K562 (cell line): ENCODE measurements around the gene LRFN2.

Source experiments
- AFF4 ChIP-seq: sonication (generic); formaldehyde crosslinking; IDR thresholded peaks from 2 replicates; pipeline ENCODE4 v1.8.0; 2023; ENCODE audit warnings: mild to moderate bottlenecking, missing genetic modification reagents
- BRCA1 ChIP-seq, 2 experiments: fragments of 450-650 bp in 1 of 2; sonication (generic) in 1 of 2; formaldehyde crosslinking in 1 of 2; IDR thresholded peaks; 2 replicates each; pipeline versions ENCODE4 v1.5.0 to v1.6.1; 2017 to 2020; ENCODE audit warnings: mild to moderate bottlenecking in 1 of 2, missing genetic modification reagents in 1 of 2
- CTCF ChIP-seq, 3 experiments: IDR thresholded peaks in 2 of 3; conservative IDR thresholded peaks in 1 of 3; 2 replicates each; pipeline ENCODE4 v1.5.1; 2011 to 2012; ENCODE audit warnings: low read length in 3 of 3, mild to moderate bottlenecking in 3 of 3, control low read depth in 2 of 3, improper control_type of control experiment in 1 of 3, inconsistent platforms in 1 of 3, low read depth in 1 of 3, mixed read lengths in 1 of 3, moderate library complexity in 1 of 3; ENCODE audit not compliant: insufficient read depth in 2 of 3
- KDM1A ChIP-seq, 2 experiments: fragments of 450-650 bp; IDR thresholded peaks; 2 replicates each; pipeline ENCODE4 v1.6.1; 2016; ENCODE audit warnings: mild to moderate bottlenecking in 2 of 2
- KLF1 ChIP-seq: fragments of 450-650 bp; IDR thresholded peaks from 2 replicates; pipeline ENCODE4 v1.6.1; 2016; ENCODE audit warnings: missing genetic modification characterization, missing compliant biosample characterization
- NFYB ChIP-seq: IDR thresholded peaks from 2 replicates; pipeline ENCODE4 v1.6.1; 2011; ENCODE audit warnings: mild to moderate bottlenecking, moderate library complexity; ENCODE audit not compliant: insufficient read length; ENCODE audit errors: extremely low read depth
- SMARCB1 ChIP-seq: IDR thresholded peaks from 2 replicates; pipeline ENCODE4 v1.6.1; 2011; ENCODE audit warnings: improper control_type of control experiment, low read depth; ENCODE audit not compliant: insufficient read length
- ZNF347 ChIP-seq: fragments of 450-650 bp; formaldehyde crosslinking; IDR thresholded peaks from 2 replicates; pipeline ENCODE4 v1.4.0; 2020; ENCODE audit warnings: low read depth, mild to moderate bottlenecking, moderate library complexity
- TF ChIP-seq, protein P1 (sequence below), 2 experiments: fragments of 450-650 bp; conservative IDR thresholded peaks; 2 replicates each; pipeline ENCODE4 v1.6.1; 2017; ENCODE audit warnings: mild to moderate bottlenecking in 2 of 2, moderate library complexity in 2 of 2
- TF ChIP-seq, protein P2 (sequence below): sonication (generic); formaldehyde crosslinking; IDR thresholded peaks from 2 replicates; pipeline ENCODE4 v1.8.0; 2022; ENCODE audit warnings: missing genetic modification reagents, mild to moderate bottlenecking, borderline replicate concordance

DNA sequence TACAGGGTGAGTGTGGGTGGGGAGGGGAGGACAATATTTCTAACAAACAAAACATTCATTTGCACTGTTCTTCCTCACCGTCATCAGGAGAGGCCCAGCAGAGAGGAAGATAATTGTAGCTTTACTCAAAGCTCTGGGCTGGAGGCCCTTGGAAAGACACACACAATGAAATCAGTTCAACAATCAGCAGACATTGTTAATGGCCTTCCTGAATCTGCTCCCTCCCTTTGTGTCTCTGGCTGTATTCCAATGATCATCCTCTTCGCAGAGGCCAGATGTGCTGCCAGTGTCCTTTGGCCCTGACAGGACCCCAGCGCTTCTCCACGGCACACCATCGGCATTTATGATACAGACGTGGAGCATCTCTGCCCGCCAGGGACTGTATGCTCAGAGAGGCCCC is 44.6 kb upstream of the LRFN2 start:
- TF ChIP-seq NFYB (no peak), KLF1 (no peak), ZNF347 (CRISPR knock-in tag) (no peak), CTCF (IDR thresholded peaks at IDR 0.05 in 2 of 3, conservative IDR thresholded peaks at IDR 0.05 in 1 of 3; ENCODE audit: insufficient read depth in 2 of 3, low read depth in 1 of 3, low read length in 3 of 3) (no peak), AFF4 (no peak), BRCA1 (IDR thresholded peaks at IDR 0.05) (no peak), BRCA1 (CRISPR knock-in tag; IDR thresholded peaks at IDR 0.05) (no peak), SMARCB1 (no peak), KDM1A (IDR thresholded peaks at IDR 0.05) (no peak)
- TF ChIP-seq, protein P1, sequence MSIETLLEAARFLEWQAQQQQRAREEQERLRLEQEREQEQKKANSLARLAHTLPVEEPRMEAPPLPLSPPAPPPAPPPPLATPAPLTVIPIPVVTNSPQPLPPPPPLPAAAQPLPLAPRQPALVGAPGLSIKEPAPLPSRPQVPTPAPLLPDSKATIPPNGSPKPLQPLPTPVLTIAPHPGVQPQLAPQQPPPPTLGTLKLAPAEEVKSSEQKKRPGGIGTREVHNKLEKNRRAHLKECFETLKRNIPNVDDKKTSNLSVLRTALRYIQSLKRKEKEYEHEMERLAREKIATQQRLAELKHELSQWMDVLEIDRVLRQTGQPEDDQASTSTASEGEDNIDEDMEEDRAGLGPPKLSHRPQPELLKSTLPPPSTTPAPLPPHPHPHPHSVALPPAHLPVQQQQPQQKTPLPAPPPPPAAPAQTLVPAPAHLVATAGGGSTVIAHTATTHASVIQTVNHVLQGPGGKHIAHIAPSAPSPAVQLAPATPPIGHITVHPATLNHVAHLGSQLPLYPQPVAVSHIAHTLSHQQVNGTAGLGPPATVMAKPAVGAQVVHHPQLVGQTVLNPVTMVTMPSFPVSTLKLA (conservative IDR thresholded peaks at IDR 0.05) = no peak
- TF ChIP-seq, protein P2, sequence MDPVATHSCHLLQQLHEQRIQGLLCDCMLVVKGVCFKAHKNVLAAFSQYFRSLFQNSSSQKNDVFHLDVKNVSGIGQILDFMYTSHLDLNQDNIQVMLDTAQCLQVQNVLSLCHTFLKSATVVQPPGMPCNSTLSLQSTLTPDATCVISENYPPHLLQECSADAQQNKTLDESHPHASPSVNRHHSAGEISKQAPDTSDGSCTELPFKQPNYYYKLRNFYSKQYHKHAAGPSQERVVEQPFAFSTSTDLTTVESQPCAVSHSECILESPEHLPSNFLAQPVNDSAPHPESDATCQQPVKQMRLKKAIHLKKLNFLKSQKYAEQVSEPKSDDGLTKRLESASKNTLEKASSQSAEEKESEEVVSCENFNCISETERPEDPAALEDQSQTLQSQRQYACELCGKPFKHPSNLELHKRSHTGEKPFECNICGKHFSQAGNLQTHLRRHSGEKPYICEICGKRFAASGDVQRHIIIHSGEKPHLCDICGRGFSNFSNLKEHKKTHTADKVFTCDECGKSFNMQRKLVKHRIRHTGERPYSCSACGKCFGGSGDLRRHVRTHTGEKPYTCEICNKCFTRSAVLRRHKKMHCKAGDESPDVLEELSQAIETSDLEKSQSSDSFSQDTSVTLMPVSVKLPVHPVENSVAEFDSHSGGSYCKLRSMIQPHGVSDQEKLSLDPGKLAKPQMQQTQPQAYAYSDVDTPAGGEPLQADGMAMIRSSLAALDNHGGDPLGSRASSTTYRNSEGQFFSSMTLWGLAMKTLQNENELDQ (CRISPR knock-in tag) = no peak
